ENCODE data around the gene SMC4. TPM values are rescaled to one million over a fixed set of nuclear protein-coding genes. Genes with fewer than 3 reads are reported as not detected.
"Not testable (repeated sequence)": the region's sequence is repeated elsewhere in the genome, so short reads cannot be mapped to it uniquely, and the experiment has no call there.

SMC4 gene
- total RNA-seq: 180 and 194 TPM in 2 replicates

- intact Hi-C loops (cut with micrococcal nuclease): loop anchor here (1.0 to 5.0 kb wide), 5 partner anchors 11 to 372 kb away; partner anchors contain the start of genes C3orf80, KPNA4 and TRIM59
- peak within 1 kb of the TSS; percentile 92 for H3K4me3 Mint-ChIP-seq (ENCODE audit: low read depth)
- peak; percentile 92 for DNase-seq (ENCODE audit: low spot score)
- peaks cover 44% of the 10 kb centered on the region for H3K4me1 Mint-ChIP-seq (ENCODE audit: low read depth)
- peaks cover 41% of the 10 kb centered on the region for H3K36me3 Mint-ChIP-seq (ENCODE audit: low read depth)
- H3K27me3 Mint-ChIP-seq (ENCODE audit: low read depth): no peaks in the 10 kb centered on the region
- no peaks in the 10 kb centered on the region for H3K9me3 Mint-ChIP-seq
- peak within 1 kb of the TSS; percentile 99 for H3K27ac Mint-ChIP-seq
Observed at GRCh38 chr3:160399125-160400029, at the start of gene SMC4, which contains the start of gene IFT80. Gene SMC4, plus strand, starts transcription at chr3:160399650. Its CDS starts 1,177 bp downstream, at chr3:160400827. Gene IFT80, minus strand, starts transcription at chr3:160399225. Its CDS starts 14,625 bp downstream, at chr3:160384600.

GRCh38 chr3:160355826-160356225 is 43.6 kb upstream of the SMC4 start:
- no peak for DNase-seq (ENCODE audit: low spot score)
- H3K4me1 Mint-ChIP-seq (ENCODE audit: low read depth): no peaks in the 10 kb centered on the region
- no peaks in the 10 kb centered on the region for H3K9me3 Mint-ChIP-seq
- no peaks in the 10 kb centered on the region for H3K27me3 Mint-ChIP-seq (ENCODE audit: low read depth)
- H3K4me3 Mint-ChIP-seq (ENCODE audit: low read depth): no peak overlapping the region
- intact Hi-C loops (cut with micrococcal nuclease): no loop called here
- H3K27ac Mint-ChIP-seq: no peak overlapping the region
- peaks cover 22% of the 10 kb centered on the region for H3K36me3 Mint-ChIP-seq (ENCODE audit: low read depth)

GRCh38 chr3:160362896-160363295 is 36.6 kb upstream of the SMC4 start:
- H3K36me3 Mint-ChIP-seq (ENCODE audit: low read depth): peaks cover 29% of the 10 kb centered on the region
- DNase-seq (ENCODE audit: low spot score); H3K4me1 Mint-ChIP-seq (ENCODE audit: low read depth); H3K9me3 Mint-ChIP-seq; H3K4me3 Mint-ChIP-seq (ENCODE audit: low read depth); H3K27ac Mint-ChIP-seq; intact Hi-C loops (cut with micrococcal nuclease); H3K27me3 Mint-ChIP-seq (ENCODE audit: low read depth): not testable (repeated sequence)

- DNase-seq (ENCODE audit: low spot score): no peak
- H3K4me1 Mint-ChIP-seq (ENCODE audit: low read depth): peaks cover 13% of the 10 kb centered on the region
- intact Hi-C loops (cut with micrococcal nuclease): no loop called here
- H3K27ac Mint-ChIP-seq: no peak overlapping the region
- peaks cover 24% of the 10 kb centered on the region for H3K36me3 Mint-ChIP-seq (ENCODE audit: low read depth)
- H3K9me3 Mint-ChIP-seq: no peaks in the 10 kb centered on the region
- H3K27me3 Mint-ChIP-seq (ENCODE audit: low read depth): no peaks in the 10 kb centered on the region
- no peak overlapping the region for H3K4me3 Mint-ChIP-seq (ENCODE audit: low read depth)
Observed at GRCh38 chr3:160365869-160366522, 33.5 kb upstream of the SMC4 start.

GRCh38 chr3:160368804-160369203 is 30.6 kb upstream of the SMC4 start:
- Mint-ChIP-seq H3K36me3 (ENCODE audit: low read depth) (peaks cover 21% of the 10 kb centered on the region), H3K27ac (no peak overlapping the region), H3K4me3 (ENCODE audit: low read depth) (no peak overlapping the region), H3K27me3 (ENCODE audit: low read depth) (no peaks in the 10 kb centered on the region), H3K9me3 (no peaks in the 10 kb centered on the region), H3K4me1 (ENCODE audit: low read depth) (peaks cover 10% of the 10 kb centered on the region)
- intact Hi-C loops (cut with micrococcal nuclease): no loop called here
- no peak for DNase-seq (ENCODE audit: low spot score)

- peaks cover 10% of the 10 kb centered on the region for H3K4me1 Mint-ChIP-seq (ENCODE audit: low read depth)
- DNase-seq (ENCODE audit: low spot score): no peak
- no peak overlapping the region for H3K27ac Mint-ChIP-seq
- H3K4me3 Mint-ChIP-seq (ENCODE audit: low read depth): no peak overlapping the region
- intact Hi-C loops (cut with micrococcal nuclease): no loop called here
- H3K27me3 Mint-ChIP-seq (ENCODE audit: low read depth): no peaks in the 10 kb centered on the region
- peaks cover 31% of the 10 kb centered on the region for H3K36me3 Mint-ChIP-seq (ENCODE audit: low read depth)
- no peaks in the 10 kb centered on the region for H3K9me3 Mint-ChIP-seq
Observed at GRCh38 chr3:160369784-160370183, 29.7 kb upstream of the SMC4 start.

- DNase-seq (ENCODE audit: low spot score): no peak
- intact Hi-C loops (cut with micrococcal nuclease): no loop called here
- Mint-ChIP-seq H3K27ac (no peak overlapping the region), H3K4me1 (ENCODE audit: low read depth) (peaks cover 12% of the 10 kb centered on the region), H3K27me3 (ENCODE audit: low read depth) (no peaks in the 10 kb centered on the region), H3K9me3 (no peaks in the 10 kb centered on the region), H3K36me3 (ENCODE audit: low read depth) (peaks cover 38% of the 10 kb centered on the region), H3K4me3 (ENCODE audit: low read depth) (no peak overlapping the region)
Observed at GRCh38 chr3:160370987-160371857, 28.2 kb upstream of the SMC4 start.

- no peak for DNase-seq (ENCODE audit: low spot score)
- Mint-ChIP-seq H3K4me3 (ENCODE audit: low read depth) (no peak overlapping the region), H3K9me3 (no peaks in the 10 kb centered on the region), H3K27ac (no peak overlapping the region), H3K4me1 (ENCODE audit: low read depth) (peaks cover 12% of the 10 kb centered on the region), H3K27me3 (ENCODE audit: low read depth) (no peaks in the 10 kb centered on the region), H3K36me3 (ENCODE audit: low read depth) (peaks cover 39% of the 10 kb centered on the region)
- intact Hi-C loops (cut with micrococcal nuclease): no loop called here
Observed at GRCh38 chr3:160372780-160373179, 26.7 kb upstream of the SMC4 start.

GRCh38 chr3:160373655-160374054 is 25.8 kb upstream of the SMC4 start:
- Mint-ChIP-seq H3K27ac (no peak overlapping the region), H3K4me1 (ENCODE audit: low read depth) (peaks cover 12% of the 10 kb centered on the region), H3K36me3 (ENCODE audit: low read depth) (peaks cover 39% of the 10 kb centered on the region), H3K9me3 (no peaks in the 10 kb centered on the region), H3K4me3 (ENCODE audit: low read depth) (no peak overlapping the region), H3K27me3 (ENCODE audit: low read depth) (no peaks in the 10 kb centered on the region)
- intact Hi-C loops (cut with micrococcal nuclease): no loop called here
- no peak for DNase-seq (ENCODE audit: low spot score)

GRCh38 chr3:160374472-160374871 is 25.0 kb upstream of the SMC4 start:
- H3K27me3 Mint-ChIP-seq (ENCODE audit: low read depth): no peaks in the 10 kb centered on the region
- H3K9me3 Mint-ChIP-seq: no peaks in the 10 kb centered on the region
- no peak for DNase-seq (ENCODE audit: low spot score)
- intact Hi-C loops (cut with micrococcal nuclease): no loop called here
- no peak overlapping the region for H3K27ac Mint-ChIP-seq
- H3K4me1 Mint-ChIP-seq (ENCODE audit: low read depth): peaks cover 14% of the 10 kb centered on the region
- no peak overlapping the region for H3K4me3 Mint-ChIP-seq (ENCODE audit: low read depth)
- H3K36me3 Mint-ChIP-seq (ENCODE audit: low read depth): peaks cover 39% of the 10 kb centered on the region

- Mint-ChIP-seq H3K4me3 (ENCODE audit: low read depth) (no peak overlapping the region), H3K9me3 (no peaks in the 10 kb centered on the region), H3K36me3 (ENCODE audit: low read depth) (peaks cover 39% of the 10 kb centered on the region), H3K27ac (no peak overlapping the region), H3K27me3 (ENCODE audit: low read depth) (no peaks in the 10 kb centered on the region), H3K4me1 (ENCODE audit: low read depth) (peaks cover 11% of the 10 kb centered on the region)
- no peak for DNase-seq (ENCODE audit: low spot score)
- intact Hi-C loops (cut with micrococcal nuclease): no loop called here
Observed at GRCh38 chr3:160374925-160375324, 24.5 kb upstream of the SMC4 start.

GRCh38 chr3:160376681-160377080 is 22.8 kb upstream of the SMC4 start:
- no peak overlapping the region for H3K4me3 Mint-ChIP-seq (ENCODE audit: low read depth)

More at GRCh38 chr3:160376681-160377080, 22.8 kb upstream of the SMC4 start:
- Mint-ChIP-seq H3K9me3 (no peaks in the 10 kb centered on the region), H3K36me3 (ENCODE audit: low read depth) (peaks cover 38% of the 10 kb centered on the region), H3K27me3 (ENCODE audit: low read depth) (no peaks in the 10 kb centered on the region), H3K4me1 (ENCODE audit: low read depth) (peaks cover 9% of the 10 kb centered on the region), H3K27ac (no peak overlapping the region)
- DNase-seq (ENCODE audit: low spot score): no peak
- intact Hi-C loops (cut with micrococcal nuclease): no loop called here

Measured in activated T-helper 2 cell treated with anti-CD3 and anti-CD28 coated beads, Interferon-gamma antibody, Interleukin-2, Interleukin-4, amounts not matched to agents 10 μg/mL and 5 μg/mL and 100 μg/mL, durations not matched to agents 14 hours and 24 hours and 36 hours (primary cell).